Activated CD4-positive, alpha-beta T cell treated with anti-CD3 and anti-CD28 coated beads, Interleukin-2, amount 50 U/mL, for 16 hours (primary cell): Measurements from ENCODE around the gene NLRP2B.
"Not testable (repeated sequence)": the region's sequence is repeated elsewhere in the genome, so short reads cannot be mapped to it uniquely, and the experiment has no call there.

Experiments
- DNase-seq: peaks from one replicate; pipeline ENCODE4 v3.0.0-alpha.2; 2020

NLRP2B gene

DNA sequence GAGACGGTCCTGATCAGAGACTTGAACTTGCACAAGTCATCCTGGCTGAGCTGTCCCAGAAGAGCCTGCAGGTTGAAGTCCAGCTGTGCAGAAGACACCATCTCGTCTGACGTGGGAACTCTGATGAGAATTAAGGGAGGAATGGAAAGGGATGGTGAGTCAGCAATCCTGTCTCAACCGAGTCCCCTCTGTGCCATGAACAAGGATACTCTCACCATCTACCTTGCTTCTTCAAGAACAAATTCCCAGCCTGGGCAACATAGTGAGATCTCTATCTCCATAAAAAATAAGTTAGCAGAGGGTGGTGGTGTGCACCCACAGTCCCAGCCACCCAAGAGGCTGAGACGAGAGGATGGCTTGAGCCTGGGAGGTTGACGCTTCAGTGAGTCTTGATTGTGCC lies at the start of gene NLRP2B:
Gene NLRP2B (minus strand): TSS at position 101 of the 400 bp plus-strand sequence.
- no peak for DNase-seq

DNA sequence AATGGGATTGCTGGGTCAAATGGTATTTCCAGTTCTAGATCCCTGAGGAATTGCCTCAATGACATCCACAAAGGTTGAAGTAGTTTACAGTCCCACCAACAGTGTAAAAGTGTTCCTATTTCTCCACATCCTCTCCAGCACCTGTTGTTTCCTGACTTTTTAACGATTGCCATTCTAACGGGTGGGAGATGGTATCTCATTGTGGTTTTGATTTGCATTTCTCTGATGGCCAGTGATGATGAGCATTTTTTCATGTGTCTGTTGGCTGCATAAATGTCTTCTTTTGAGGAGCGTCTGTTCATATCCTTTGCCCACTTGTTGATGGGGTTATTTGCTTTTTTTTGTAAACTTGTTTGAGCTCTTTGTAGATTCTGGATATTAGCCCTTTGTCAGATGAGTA lies 45.9 kb upstream of the NLRP2B start:
- not testable (repeated sequence) for DNase-seq

DNA sequence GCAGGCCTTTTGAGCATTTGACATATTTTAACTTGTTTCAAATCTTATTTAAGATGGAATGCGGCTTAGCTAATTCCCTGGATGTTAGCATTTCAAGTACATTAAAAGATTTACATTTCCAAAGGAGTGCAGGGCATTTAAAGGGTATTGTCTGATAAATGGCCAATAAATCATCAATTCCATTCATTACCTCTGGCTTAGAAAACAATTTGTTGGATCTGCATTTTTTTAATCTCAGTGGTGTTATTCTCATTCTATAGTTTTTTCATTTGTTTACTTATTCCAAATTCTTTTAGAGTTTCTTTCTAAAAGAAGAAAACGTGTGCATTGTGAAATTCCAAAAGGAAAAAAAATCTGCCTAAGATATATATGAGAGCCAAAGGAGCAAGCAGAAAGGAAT lies 1.3 kb upstream of the NLRP2B start:
- DNase-seq = no peak

DNA sequence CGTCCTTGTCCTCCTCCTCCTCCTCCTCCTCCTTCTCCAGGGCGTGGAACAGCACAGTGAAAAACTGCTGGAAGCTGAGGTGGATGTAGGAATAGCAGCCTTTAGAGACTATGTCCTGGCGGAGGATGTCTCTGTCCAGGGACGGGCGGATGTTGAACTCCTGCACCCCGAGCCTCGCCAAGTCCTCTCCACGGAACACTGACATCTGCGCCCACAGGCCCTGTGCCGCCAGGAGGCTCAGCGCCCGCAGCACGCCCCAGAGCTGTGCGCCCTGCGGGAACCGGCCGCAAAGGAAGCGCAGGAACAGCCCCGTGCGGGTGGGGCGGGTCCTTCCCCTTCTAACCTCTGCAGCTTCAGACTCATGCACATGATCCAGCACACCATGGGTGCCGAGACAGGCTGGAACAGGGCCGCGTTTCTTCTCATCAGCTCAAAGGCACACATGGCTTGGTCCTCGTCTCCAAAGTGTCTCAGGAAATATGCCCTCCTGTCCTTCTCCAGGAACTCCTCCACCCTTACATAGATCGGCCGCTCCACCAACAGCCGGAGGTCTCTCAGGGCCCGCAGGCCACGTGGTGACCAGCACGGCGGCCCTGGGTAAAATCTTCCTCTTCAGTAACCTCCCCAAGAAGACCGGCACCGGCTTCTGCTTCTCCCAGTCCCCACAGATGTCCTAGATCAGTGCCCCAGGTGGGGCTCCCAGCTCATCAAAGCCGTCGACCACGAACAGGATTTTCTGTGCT lies 1.2 kb downstream of the NLRP2B start:
- DNase-seq = no peak

DNA sequence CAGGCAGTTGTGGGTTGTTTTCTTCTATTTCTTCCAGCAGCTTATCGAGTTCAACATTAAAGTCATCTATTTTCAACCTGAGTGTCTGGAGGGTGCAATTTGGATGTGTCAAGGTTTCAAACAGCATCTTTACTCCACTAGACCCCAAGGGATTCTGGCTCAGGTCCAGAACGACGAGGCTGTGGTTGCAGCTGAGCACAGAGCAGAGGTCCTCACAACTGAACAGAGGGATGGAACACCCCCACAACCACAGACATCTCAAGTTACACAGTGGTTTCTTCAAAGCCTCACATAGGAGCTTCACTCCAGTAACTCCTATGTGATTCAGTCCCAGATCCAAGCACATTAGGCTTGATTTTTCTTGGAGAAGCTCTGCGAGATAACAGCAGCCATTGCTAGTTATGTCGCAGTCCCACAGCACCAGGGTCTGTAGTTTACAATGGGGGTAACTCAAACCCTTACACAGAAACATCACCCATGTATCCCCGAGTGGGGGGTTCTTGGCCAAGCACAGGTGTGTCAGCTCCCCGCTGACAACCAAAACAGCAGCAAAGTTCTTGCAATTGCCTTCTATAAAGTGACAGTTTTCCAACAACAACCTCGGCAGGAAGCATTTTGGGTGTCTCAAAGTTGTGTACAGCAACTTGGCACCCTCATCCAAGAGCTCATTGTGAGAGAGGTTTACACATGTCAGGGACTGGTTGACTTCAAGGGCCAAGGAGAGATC lies 2.8 kb downstream of the NLRP2B start:
- DNase-seq = no peak

DNA sequence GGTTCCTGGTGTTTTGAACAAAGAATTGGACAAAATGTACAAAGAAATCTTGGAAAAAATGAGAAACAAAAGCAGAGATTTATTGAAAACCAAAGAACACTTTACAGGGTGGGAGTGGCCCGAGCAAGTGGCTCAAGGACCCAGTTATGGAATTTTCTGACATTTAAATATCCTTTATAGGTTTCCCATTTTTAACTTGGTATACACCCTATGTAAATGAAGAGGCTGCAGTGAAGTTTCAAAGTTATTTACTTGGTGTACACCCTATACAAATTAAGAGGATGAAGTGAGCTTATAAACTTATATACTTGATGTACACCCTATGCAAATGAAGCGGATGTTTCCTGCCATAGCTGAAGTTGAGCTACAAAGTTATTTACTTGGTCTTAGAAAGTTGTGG lies 4.7 kb downstream of the NLRP2B start:
- no peak for DNase-seq

DNA sequence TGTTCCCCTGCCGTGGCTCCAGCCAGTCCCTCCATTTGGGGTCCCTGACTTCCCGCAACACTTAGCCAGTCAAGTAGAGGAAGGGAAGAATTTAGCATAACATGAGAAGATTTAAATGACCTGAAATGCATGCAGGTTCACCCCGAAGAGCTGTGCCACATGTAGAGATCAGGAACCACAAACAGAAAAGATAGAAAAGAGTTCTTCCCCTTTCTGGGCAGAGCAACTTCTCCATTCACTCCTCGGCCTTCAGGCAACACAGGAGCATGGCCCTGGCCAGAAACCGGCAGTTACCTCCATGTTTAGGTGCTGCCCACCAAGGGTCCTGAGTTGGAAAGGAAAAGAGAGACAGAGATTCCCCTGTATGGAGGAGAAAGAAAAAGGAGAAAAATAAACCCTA lies 5.2 kb downstream of the NLRP2B start:
- DNase-seq = no peak

DNA sequence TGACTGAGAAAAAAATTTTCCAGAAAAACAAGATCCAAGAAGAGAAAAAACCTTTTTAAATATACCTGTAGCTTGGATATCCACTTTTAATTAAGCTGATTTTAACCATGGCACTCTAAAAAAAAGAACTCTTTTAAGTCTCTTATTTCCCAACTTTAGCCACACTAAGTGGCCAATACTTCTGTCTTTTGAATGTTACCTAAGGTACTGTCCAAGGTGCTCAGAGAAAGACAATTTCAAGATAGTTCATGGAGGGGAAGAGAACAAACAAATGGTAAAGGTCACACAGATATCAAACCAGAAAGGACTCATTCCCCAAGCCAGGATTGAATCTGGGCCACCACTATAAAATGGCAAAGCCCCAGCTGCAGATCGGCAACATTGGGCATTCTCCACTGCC lies 10.1 kb downstream of the NLRP2B start:
- no peak for DNase-seq

DNA sequence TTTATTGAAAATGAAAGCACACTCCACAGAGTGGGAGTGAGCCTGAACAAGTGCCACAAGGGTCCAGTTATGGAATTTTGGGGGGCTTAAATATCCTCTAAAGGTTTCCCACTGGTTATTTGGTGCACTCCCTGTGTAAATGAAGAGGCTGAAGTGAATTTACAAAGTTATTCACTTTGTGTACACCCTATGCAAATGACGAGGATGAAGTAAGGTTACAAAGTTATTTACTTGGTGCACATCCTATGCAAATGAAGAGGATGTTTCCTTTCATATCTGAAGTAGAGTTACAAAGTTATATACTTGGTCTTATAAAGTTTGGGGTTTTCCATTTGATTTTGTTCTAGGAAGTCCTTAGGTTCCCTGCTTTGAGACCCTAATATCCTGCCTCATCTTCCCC lies 13.1 kb downstream of the NLRP2B start:
- no peak for DNase-seq

DNA sequence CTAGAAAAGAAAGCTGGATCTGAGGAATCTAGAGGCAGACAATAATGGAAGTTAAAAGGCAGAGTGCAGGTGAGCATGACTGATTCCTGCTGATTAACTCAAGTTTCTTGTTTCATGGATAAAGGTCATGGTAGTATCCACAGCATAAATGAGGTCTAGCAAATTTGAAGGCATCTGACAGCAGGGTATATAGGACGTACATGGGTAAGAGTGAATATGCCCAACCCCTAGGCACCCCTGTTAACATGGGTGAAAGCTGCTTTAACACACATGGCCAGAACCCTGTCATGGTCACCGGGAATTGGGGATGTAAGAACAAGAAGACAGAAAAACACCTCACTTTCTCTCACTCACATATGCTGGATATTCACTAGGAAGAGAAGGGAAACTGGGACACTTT lies 25.0 kb downstream of the NLRP2B start:
- no peak for DNase-seq

DNA sequence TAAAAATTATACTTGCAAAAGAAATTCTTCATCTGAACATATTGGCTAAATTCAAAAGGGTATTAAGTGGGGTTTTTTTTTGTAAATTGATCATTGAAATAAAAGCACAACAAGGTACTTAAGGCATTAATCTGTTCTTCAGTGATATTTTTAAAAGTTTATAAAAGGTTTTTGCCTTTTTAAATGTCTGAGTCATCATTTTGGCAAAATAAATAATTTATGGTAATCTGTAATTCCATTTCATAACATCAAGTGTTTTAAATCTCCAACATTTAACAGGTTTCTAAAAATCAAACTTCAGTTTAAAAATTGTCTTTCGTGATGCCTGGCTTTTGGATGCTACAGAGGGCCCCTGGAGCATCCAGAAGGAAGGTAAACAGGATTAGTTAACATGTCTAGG lies 27.4 kb downstream of the NLRP2B start:
- no peak for DNase-seq

DNA sequence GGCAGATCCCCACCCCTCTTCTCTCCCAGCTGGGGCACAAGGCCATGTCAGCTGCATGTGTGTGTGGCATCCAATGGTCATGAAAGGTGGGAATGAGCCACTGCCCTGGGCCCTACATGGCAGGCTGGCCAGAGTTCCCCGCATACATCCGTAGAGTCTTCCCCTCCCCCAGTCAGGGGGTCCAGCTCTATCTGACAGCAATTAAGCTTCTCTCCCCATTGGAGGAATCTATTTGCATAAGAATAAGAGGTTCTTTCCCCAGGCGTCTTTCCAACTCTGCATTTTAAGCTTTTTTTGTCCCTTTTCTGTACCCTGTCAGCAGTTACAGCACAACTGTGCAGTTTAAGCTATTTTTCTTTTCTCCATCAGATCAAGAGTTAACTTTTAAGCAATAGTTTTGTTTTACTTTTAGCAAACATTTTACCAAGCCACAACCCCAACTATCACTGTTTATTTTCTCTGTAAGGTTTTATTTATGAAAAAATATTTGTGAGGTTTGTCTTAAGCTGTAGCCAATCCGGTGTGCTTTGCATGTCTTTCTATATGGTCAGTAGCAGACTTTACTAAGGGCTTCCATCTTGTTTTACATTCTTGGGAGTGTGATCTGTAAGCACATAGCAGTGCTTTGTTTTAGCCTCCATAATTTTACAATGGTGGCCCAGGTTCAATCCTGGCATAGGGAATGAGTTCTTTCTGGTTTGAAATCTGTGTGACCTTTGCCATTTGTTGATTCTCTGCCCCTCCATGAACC lies 28.7 kb downstream of the NLRP2B start:
- DNase-seq = no peak

DNA sequence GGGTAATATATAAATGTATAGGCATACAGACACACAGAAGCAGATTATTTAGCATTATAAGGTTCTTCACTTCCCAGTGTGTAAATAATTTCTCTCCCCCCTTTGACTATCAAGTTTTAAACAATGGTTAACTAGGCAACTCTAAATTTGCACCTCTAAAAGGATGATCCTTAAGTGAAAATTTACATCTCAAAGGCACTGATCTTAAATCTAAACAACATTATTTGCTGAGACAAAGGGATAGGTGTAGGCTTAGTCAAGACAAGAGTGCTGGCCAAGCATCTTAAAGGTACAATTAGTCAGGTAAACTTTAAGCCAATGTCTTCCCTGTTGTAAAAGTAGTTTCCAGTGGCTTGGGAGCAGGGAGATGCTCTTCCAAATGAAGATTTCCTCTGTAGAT lies 33.0 kb downstream of the NLRP2B start:
- DNase-seq = no peak

DNA sequence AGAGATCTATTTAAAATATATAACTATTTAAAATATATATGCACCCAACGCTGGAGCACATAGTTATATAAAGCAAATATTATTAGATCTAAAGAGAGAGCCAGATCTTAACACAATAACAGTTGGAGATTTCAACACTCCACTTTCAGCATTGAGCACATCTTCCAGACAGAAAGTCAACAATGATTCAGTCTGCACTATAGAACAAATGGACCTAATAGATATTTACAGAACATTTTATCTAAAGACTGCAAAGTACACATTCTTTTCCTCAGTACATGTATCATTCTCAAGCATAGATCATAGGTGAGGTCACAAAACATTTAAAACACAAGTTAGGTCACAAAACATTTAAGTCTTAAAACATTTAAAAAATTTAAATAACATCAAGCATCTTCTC lies 36.4 kb downstream of the NLRP2B start:
- DNase-seq = no peak

DNA sequence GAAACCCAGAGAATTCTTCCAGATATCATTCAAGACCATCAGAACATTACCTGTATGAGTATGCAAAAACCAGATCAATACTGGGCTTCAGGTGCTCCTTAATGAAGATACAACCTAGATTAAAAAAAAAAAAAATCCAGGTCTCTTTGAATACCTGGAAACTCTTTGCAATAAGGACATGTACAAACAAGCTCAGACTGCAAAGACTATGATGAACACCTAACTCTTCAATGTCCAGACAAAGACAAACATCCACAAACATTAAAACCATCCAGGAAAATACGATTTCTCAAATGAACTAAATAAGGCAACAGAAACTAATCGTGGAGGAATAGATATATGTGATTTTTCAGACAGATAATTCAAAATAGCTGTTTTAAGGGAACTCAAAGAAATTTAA lies 38.7 kb downstream of the NLRP2B start:
- no peak for DNase-seq

DNA sequence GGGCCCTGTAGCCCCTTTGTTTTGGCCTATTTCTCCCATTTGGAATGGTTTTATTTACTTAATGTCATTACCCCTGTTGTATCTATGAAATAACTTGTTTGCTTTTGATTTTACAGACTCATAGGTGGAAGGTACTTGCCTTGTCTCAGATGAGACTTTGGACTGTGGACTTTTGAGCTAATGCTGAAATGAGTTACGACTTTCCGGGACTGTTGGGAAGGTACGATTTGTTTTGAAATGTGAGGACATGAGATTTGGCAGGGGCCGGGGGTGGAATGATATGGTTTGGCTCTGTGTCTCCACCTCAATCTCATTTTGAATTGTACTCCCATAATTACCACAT lies 39.4 kb downstream of the NLRP2B start:
- no peak for DNase-seq

DNA sequence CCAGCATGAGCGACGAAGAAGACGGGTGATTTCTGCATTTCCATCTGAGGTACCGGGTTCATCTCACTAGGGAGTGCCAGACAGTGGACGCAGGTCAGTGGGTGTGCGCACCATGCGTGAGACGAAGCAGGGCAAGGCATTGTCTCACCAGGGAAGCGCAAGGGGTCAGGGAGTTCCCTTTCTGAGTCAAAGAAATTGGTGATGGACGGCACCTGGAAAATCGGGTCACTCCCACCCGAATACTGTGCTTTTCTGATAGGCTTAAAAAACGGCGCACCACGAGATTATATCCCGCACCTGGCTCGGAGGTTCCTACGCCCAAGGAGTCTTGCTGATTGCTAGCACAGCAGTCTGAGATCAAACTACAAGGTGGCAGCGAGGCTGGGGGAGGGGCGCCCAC lies 50.6 kb downstream of the NLRP2B start:
- DNase-seq = not testable (repeated sequence)
